Stomach smooth muscle (tissue), 2 donors: Measurements from ENCODE around the gene CFC1B.
"Not testable (repeated sequence)": the region's sequence is repeated elsewhere in the genome, so short reads cannot be mapped to it uniquely, and the experiment has no call there.

Source experiments
- H3K27ac ChIP-seq: one replicate; pipeline ENCODE4 v1.7.0; 2013; ENCODE audit warnings: mild to moderate bottlenecking, low read length, inconsistent platforms
- H3K27me3 ChIP-seq, 2 donors: one replicate each; pipeline ENCODE4 v1.7.0; 2013; ENCODE audit warnings: low read length in 2 of 2; ENCODE audit not compliant: insufficient read depth in 2 of 2, control insufficient read depth in 1 of 2
- H3K36me3 ChIP-seq, 2 donors: one replicate each; pipeline ENCODE4 v1.7.0; 2013; ENCODE audit warnings: low read length in 2 of 2; ENCODE audit not compliant: control insufficient read depth in 2 of 2, insufficient read depth in 2 of 2
- H3K4me1 ChIP-seq: one replicate; pipeline ENCODE4 v1.7.0; 2013; ENCODE audit warnings: low read length; ENCODE audit not compliant: control insufficient read depth, insufficient read depth
- H3K4me3 ChIP-seq, 2 donors: one replicate each; pipeline ENCODE4 v1.7.0; 2013; ENCODE audit warnings: low read length in 2 of 2
- H3K9ac ChIP-seq, 2 donors: one replicate each; pipeline ENCODE4 v1.7.0; 2013; ENCODE audit warnings: low read length in 2 of 2, mild to moderate bottlenecking in 1 of 2
- H3K9me3 ChIP-seq, 2 donors: one replicate each; pipeline ENCODE4 v1.7.0; 2013; ENCODE audit warnings: low read length in 2 of 2; ENCODE audit not compliant: control insufficient read depth in 2 of 2
- donor health status: healthy.
- donor health status: Pancreatic carcinoma.

Gene CFC1B

DNA sequence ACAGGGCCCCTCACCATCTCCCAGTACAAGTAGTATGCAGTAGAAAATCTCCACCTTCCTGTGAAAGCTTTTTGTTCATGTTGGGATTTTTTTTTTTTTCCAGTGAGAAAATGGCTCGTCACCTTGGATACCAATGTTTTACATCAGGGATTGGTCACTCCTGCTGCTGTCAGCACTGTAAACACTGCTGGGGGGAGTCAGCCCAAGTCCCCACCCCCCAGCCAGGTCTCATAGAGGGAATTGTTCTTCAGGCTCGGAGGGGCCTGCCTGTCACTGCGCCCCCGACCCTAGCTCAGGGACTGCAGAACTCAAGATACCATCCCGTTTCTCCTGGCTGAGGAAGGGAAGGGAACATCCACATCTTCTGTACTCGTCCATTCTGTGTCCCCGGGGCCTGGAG, at the start of gene CFC1B:
CFC1B (plus strand) TSS at position 231 of the 400 bp plus-strand sequence. CDS start 263 bp downstream, outside the sequence.
- not testable (repeated sequence) for H3K27me3 ChIP-seq, H3K36me3 ChIP-seq, H3K9ac ChIP-seq, H3K27ac ChIP-seq, H3K9me3 ChIP-seq, H3K4me3 ChIP-seq, H3K4me1 ChIP-seq

- H3K36me3 ChIP-seq, H3K9me3 ChIP-seq, H3K9ac ChIP-seq, H3K27me3 ChIP-seq, H3K4me1 ChIP-seq, H3K4me3 ChIP-seq, H3K27ac ChIP-seq: not testable (repeated sequence)
Observed at GRCh38 chr2:130491073-130491472, 29.9 kb upstream of the CFC1B start.

DNA sequence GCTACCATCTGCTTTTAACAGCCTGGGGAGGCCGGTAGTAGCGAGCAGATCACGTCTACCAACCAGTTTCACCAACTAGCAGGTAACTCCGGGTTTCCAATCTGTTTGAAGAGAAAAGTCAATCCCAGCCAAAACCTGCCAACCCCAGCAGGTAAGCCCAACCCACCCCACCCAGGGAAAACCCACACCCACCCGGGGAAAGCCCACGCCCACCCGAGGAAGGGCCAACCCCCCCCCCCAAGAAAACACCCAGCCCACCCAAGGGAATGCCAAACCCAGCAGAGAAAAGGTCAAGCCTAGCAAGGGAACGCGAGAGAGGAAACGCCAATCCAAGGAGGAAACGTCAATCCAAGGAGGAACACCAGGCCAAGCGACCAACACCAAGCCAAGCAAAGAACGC, 11.8 kb upstream of the CFC1B start, which contains the start of gene POTEI:
POTEI (minus strand) TSS at position 101 of the 400 bp plus-strand sequence; CDS start at position 8, 93 bp downstream.
- H3K9me3 ChIP-seq, H3K27ac ChIP-seq, H3K4me1 ChIP-seq, H3K36me3 ChIP-seq, H3K27me3 ChIP-seq, H3K9ac ChIP-seq, H3K4me3 ChIP-seq: not testable (repeated sequence)

- H3K36me3 ChIP-seq, H3K27ac ChIP-seq, H3K4me3 ChIP-seq, H3K9me3 ChIP-seq, H3K9ac ChIP-seq, H3K27me3 ChIP-seq, H3K4me1 ChIP-seq: not testable (repeated sequence)
Observed at GRCh38 chr2:130510807-130511746, 9.9 kb upstream of the CFC1B start.

- H3K36me3 ChIP-seq, H3K27me3 ChIP-seq, H3K9ac ChIP-seq, H3K9me3 ChIP-seq, H3K27ac ChIP-seq, H3K4me3 ChIP-seq, H3K4me1 ChIP-seq: not testable (repeated sequence)
Observed at GRCh38 chr2:130511747-130512451, 9.1 kb upstream of the CFC1B start.

DNA sequence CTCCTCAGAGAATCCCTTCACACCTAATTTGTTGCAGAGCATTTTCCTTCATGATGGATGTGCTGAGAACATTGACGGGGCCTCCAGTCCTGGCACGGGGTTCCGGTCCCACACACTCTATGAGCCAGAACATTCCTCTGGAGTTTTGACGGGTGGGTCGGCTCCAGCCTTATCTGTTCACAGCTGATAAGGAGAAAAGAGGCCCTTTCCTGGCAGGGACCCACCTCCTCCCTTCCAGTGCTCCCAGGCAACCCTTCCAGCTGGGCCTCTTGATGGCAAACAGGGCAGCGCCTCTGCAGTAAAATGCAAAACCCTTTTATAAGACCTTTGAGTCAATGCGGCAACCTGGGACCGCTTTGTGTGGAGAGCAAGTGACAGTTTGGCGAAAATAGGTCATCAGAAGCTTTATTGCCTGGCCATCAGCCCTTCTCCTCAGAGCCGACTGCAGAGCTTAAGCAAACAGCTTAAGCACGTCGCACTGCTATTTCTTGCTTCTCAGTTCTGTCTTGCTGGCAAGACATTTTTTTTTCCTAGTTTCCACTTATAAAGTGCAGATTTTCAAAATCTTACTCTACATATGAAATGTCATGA, 2.4 kb upstream of the CFC1B start:
- H3K27me3 ChIP-seq, H3K9me3 ChIP-seq, H3K4me1 ChIP-seq, H3K9ac ChIP-seq, H3K36me3 ChIP-seq, H3K4me3 ChIP-seq, H3K27ac ChIP-seq: not testable (repeated sequence)

DNA sequence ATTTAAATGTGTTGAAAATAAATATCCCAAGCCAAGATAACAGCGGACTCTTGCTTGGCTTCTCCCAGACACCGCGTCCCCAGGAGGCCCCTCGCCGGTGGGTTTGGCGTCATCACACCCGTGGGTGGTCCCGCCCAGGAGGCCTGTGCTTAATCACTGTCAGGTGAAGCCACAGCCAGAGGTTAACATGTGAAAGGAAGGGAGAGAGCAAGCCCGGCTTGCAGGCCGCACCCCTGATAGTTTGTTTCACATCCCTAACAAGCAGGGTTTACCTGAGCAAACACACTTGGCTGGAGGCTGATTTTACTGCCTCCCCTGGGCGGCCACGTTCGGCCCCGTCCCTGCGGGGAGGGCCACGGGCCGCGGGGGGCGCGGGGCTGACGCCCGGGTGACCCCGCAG, 1.4 kb downstream of the CFC1B start:
- H3K4me1 ChIP-seq, H3K36me3 ChIP-seq, H3K9ac ChIP-seq, H3K27me3 ChIP-seq, H3K27ac ChIP-seq, H3K9me3 ChIP-seq, H3K4me3 ChIP-seq: not testable (repeated sequence)

DNA sequence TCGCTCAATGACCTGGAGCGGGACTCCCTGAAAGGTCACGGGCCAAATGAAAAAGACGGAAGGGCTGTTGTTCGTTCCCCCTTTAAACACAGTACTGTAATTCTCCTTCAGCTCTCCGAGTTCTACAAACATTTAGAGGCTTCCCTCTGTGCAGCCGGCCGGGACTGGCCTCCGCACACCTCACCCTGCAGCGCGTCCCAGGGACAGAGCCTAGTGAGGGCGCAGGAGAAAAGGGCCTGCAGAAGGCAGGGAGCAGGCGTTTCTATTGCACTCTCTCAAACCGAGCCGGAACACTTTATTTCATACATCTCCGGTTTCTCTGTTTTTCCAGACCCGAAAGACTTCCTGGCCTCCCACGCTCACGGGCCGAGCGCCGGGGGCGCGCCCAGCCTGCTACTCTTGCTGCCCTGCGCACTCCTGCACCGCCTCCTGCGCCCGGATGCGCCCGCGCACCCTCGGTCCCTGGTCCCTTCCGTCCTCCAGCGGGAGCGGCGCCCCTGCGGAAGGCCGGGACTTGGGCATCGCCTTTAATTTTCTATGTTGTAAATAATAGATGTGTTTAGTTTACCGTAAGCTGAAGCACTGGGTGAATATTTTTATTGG, 6.4 kb downstream of the CFC1B start:
- H3K27ac ChIP-seq, H3K4me3 ChIP-seq, H3K36me3 ChIP-seq, H3K4me1 ChIP-seq, H3K9me3 ChIP-seq, H3K27me3 ChIP-seq, H3K9ac ChIP-seq: not testable (repeated sequence)

GRCh38 chr2:130529545-130529944, 8.5 kb downstream of the CFC1B start:
- not testable (repeated sequence) for H3K9ac ChIP-seq, H3K36me3 ChIP-seq, H3K27ac ChIP-seq, H3K27me3 ChIP-seq, H3K4me3 ChIP-seq, H3K9me3 ChIP-seq, H3K4me1 ChIP-seq

DNA sequence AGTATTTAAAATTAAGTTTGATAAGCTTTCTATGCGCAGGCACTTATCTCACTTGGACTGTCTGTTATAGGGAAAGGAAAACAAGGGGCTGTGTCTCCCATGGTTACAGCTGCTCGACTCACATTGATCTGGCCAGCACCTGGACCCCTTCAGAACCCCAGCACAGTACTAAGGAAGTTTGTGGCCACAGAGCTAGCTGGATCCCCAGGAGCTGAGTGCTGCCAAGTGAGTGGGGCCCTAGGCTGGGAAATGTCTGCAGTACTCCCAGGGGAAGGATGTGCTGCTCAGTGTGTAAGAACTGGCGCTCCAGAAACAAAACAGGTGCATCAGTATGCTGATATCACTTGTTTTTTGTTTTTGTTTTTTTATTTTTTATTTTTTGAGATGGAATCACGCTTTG, 9.2 kb downstream of the CFC1B start:
- not testable (repeated sequence) for H3K9me3 ChIP-seq, H3K4me1 ChIP-seq, H3K9ac ChIP-seq, H3K27ac ChIP-seq, H3K4me3 ChIP-seq, H3K27me3 ChIP-seq, H3K36me3 ChIP-seq
